ENCODE measurements around the gene EGR2.

GRCh38 chr10:62850646-62851045 lies 34.5 kb upstream of the EGR2 start:
- TF ChIP-seq CTCF (IDR thresholded peaks at IDR 0.05): no peak
- TF ChIP-seq EZH2phosphoT487 (IDR thresholded peaks at IDR 0.05): no peak
- no peak for TF ChIP-seq EZH2 (IDR thresholded peaks at IDR 0.05)
